ENCODE data around the gene NEK7.

NEK7 gene

GRCh38 chr1:198352975-198353695 is 196.3 kb downstream of the NEK7 start:
- no peak for DNase-seq (ENCODE audit: low spot score)

DNA sequence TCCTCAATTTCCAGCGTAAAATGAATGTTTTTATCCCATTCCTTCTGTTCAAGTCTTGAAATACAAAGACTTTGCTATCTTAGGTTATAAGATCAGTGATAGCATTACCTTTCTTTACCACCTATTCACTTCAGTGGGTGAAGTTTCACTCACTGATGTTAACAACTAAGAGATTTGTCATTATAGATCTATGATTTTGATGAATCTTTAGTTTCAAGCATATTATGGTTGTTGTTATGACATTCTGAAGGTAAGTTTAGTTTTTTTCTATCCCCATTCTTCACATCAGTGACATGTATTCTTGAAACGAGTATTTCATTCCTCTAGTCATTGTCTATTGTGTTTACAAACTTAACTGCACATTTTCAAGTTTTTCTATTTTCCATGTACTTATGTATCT is 201.1 kb downstream of the NEK7 start:
- DNase-seq (ENCODE audit: low spot score): no peak

DNA sequence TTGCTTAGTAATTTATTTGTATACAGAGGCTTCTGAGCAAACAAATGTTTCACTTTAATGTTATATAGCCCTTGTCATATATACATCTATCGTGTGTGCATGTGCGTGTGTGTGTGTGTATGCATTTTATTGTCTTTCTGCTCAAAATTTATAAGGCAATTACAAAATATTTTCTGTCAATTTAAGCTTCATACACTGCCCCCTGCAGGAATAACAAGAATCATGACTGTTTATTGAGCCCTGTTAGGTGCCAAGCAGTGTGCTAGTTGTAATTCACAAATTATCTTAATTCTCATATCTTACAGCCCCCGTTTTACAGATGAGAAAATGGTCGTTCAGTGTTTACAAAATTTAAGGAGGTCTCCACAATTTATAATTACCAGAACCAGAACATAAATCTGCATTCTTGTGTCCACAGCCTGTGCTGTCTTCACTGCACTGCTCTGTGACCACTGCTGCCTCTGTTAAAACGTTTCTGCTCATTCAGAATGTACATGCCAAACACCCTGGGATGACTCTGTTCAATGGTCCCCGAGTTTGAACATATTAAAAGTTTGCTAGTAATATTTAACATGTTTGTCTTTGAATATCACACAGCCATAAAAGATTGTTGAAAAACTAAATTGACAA is 202.3 kb downstream of the NEK7 start:
- peak; percentile 36 for DNase-seq (ENCODE audit: low spot score)

GRCh38 chr1:198360208-198360729 is 203.5 kb downstream of the NEK7 start:
- DNase-seq (ENCODE audit: low spot score): no peak

GRCh38 chr1:198361237-198361767 is 204.5 kb downstream of the NEK7 start:
- no peak for DNase-seq (ENCODE audit: low spot score)

DNA sequence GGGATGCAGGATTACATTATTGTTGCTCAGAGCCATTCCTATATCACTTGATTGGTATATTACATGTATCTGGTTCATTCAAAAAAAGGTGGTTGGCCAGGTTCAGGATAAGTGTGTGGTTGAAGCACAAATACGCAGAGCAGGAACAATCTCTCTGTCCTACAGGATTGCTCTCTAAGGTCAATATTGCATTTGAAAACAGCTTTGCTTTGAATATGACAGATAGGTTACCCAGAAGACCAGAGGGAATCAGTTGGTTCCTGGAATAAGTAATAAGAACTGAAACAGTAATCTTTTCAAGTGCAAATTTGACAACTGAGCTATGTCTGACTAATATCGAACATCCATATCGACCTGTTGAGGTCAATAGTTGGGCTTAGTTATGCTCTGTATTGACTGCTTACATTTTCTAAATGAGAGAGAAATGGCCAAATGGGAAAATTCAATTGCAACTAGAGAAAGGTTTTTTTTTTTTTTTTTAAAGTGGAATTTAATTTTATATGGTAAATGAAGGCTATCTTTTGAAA is 206.9 kb downstream of the NEK7 start:
- DNase-seq (ENCODE audit: low spot score): no peak

DNA sequence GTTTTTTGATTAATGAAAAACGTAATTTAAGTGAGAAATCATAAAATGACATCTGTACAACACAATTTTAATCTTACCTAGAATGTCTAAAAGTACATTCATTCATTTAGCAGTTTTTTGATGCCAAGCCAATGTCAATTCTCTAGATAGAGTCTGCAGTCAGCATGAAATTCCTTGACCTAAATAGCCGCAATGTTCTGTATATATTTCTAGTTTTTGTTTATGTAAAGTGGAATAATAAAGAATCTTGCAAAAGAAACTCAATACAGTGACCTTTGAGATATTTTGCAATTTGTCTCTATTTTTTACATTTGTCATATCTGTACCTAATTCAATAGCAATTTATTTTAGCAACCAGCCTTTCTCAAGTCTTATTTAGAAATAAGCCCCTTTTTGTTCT is 207.7 kb downstream of the NEK7 start:
- DNase-seq (ENCODE audit: low spot score): no peak

- no peak for DNase-seq (ENCODE audit: low spot score)
Measured at GRCh38 chr1:198367296-198367695, 210.5 kb downstream of the NEK7 start.

- DNase-seq (ENCODE audit: low spot score): no peak
Measured at GRCh38 chr1:198370996-198371395, 214.2 kb downstream of the NEK7 start.
